MM.1S (cell line): Measurements from ENCODE around the gene FNIP2.

Experiments used
- CTCF ChIP-seq: fragments of 300-600 bp; sonication (generic); IDR thresholded peaks from 2 replicates; pipeline ENCODE4 v1.5.1; 2016; ENCODE audit warnings: antibody characterized with exemption, low read length, mixed read lengths
- EZH2 ChIP-seq: fragments of 300-600 bp; sonication (generic); optimal IDR thresholded peaks from 2 replicates; pipeline ENCODE3; 2017; ENCODE audit warnings: low read depth, mild to moderate bottlenecking, antibody characterized with exemption, low read length, mixed read lengths

- TF ChIP-seq CTCF, result no peak
- no peak for TF ChIP-seq EZH2
Observed at GRCh38 chr4:158941321-158941720, 172.5 kb downstream of the FNIP2 start.
